SKM-1 treated with dmso at 0.1 percent for 144 hours (cell line): ENCODE data around the gene LRP5.
"Not testable (repeated sequence)": the region's sequence is repeated elsewhere in the genome, so short reads cannot be mapped to it uniquely, and the experiment has no call there.

Source experiments
- DNase-seq: peaks from one replicate; lab custom pipeline; 2025; ENCODE audit not compliant: unreplicated experiment; lab: John Stamatoyannopoulos, UW

LRP5 gene

DNA sequence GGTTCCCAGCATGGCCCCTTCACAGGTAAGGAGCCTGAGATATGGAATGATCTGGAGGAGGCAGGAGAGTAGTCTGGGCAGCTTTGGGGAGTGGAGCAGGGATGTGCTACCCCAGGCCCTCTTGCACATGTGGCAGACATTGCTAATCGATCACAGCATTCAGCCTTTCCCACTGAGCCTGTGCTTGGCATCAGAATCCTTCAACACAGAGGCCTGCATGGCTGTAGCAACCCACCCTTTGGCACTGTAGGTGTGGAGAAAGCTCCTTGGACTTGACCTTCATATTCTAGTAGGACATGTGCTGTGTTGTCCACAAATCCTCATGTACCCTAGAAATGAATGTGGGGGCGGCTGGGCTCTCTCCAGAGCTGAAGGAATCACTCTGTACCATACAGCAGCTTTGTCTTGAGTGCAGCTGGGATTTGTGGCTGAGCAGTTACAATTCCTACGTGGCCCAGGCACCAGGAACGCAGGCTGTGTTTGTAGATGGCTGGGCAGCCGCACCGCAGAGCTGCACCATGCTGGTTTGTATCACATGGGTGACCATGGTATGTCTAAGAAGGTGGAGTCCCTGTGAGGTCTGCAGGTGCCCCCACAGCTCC is 126.4 kb downstream of the LRP5 start:
- DNase-seq: no peak

GRCh38 chr11:68439355-68440065 is 127.1 kb downstream of the LRP5 start:
- no peak for DNase-seq

DNA sequence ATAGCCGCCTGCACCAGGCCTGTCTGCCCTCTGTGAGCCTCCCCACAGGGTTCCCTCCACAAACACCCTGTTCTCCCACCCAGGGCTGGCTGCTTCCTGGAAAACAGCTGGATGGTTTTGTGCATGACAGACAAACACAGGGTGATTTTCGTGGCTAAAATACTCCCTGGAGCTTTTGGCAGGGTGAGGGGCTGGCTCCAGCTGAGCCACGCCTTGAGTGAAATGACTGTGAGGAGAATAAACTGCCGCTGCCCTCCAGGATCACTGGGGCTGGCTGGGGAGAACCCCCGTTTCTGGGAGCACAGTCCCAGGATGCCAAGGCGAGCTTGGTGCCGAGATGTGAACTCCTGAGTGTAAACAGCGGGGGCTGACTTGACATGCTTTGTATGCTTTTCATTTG is 127.8 kb downstream of the LRP5 start:
- DNase-seq: no peak

- no peak for DNase-seq
Observed at GRCh38 chr11:68441466-68442230, 129.3 kb downstream of the LRP5 start.

DNA sequence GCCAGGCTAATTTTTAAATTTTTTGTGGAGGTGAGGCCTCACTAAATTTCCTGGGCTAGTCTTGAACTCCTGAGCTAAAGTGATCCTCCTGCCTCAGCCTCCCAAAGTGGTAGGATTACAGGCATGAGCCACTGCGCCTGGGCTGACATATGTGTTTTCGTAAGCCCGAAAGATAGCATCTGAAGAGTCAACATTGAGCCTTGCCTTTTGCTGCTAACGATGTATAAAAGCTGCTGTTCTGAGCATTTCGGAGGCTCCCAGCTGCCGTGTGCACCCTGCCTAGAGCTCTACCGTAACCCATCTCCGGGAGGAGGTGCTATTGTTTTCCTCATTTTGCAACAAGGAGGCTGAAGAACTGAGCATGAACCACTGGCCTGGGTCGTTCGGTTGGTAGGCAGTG is 130.0 kb downstream of the LRP5 start:
- DNase-seq: no peak

DNA sequence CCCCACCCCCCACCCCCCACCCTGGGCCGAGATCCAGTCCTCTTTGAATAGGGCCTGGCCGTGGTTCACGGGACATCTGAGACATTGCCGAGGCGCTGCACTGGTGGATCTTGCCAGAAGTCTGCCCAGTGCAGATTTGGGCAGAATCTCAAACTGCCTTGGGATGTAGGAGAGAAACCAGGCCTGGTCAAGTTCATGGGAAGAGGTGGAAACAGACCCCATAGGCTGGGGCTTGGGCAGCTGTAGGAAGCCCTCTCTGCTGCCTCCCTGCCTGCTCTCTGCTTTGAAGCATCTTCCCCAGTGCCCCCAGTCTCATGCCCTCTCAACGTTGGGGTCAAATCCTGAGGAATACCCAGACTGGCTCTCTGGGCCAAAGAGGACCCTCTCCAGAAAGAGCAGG is 132.2 kb downstream of the LRP5 start:
- DNase-seq: no peak

GRCh38 chr11:68445531-68446035 is 133.2 kb downstream of the LRP5 start:
- no peak for DNase-seq

DNA sequence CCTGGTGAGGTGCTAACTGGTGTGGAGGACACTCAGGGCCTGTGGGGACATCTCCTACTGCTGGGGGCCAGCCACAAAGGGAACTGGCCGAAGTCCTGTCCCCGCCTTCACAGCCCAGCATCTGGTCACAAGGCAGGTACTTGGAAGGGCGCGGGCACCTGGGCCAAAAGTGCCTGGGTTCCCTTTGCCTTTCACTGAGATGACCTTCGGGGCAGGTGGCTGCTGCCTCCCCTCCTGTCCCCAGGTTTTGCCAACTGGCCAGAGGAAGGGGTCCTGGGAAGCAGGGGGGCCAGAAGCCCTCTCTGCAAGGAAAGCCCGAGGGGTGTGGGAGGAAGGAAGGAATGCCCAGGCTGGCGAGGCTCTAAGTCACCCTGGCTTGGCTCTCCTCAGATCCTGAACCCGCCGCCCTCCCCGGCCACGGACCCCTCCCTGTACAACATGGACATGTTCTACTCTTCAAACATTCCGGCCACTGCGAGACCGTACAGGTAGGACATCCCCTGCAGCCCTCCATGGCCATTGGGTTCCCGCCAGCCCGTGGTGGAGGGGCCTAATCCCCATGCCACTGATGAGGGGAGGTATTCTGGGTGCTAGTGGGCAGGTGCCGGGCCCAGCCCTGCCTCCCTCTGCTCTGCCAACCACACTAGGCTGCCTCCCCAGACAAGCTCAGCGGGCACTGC is 133.8 kb downstream of the LRP5 start:
- no peak for DNase-seq

DNA sequence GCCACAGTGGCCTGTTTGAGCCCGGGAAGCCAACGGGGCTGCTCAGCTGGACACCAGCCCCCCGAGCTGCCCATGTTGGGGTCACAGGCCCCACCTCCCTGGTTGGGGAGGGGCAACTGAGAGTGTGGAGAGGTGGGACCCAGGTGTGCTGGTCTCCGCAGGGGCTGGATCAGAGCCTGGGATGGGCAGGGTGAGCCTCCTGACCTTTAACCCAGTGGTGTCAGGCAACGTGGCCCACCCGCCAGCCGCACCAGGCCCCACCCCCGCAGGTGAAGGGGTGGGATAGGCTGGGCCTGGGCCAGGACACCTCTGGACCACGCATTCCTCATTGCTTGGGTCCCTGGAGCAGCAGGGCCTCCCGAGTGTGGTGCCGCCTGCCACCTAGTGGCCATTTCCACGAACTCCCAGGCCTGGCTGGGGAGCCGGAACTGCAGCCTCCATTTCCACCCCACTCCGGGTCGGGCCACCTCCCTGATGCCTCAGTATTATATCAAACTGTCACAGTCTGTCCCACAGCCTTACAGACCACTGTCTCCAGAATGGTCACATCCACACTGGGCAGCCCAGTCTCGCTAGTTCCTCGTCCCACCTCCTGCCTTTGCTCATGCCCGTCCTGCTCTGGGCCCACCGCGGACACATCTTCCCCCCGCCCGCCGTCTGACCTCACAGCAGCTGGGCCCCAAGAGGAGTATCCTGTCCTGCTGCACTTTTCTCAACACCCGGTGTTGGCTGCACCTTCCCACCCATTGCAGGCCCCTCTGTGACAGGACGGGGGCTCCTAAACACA is 134.8 kb downstream of the LRP5 start:
- peak; percentile 58 for DNase-seq

GRCh38 chr11:68447914-68448313 is 135.5 kb downstream of the LRP5 start:
- DNase-seq: not testable (repeated sequence)

DNA sequence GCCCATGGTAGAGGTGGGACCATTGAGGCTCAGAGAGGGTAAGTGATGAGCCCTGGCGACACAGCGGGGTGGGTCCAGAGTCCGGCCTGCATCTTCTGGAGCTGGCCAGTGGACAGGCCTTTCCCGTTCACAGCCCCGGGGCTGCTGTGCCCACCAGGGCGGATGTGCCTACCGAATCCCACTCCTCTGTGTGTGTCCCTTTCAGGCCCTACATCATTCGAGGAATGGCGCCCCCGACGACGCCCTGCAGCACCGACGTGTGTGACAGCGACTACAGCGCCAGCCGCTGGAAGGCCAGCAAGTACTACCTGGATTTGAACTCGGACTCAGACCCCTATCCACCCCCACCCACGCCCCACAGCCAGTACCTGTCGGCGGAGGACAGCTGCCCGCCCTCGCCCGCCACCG is 136.2 kb downstream of the LRP5 start:
- DNase-seq: no peak

DNA sequence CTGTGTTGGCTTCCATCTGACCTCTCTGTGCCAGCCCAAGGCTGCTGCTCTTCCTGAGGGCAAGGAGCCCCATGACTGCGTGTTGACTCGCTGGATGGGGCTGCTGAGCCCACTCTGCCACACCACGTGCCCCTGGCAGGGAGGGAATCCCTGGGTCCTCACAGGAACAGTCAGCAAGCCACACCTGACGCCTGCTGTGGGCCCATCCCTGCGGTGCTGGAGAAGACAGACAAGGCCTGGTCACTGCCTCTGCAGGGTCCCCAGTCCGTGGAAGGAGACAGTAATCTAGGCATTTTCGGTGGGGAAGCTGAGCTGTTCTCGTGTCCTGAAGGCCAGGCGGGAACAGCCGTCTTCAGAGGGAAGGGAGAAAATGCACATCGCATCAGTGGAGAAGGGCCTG is 137.6 kb downstream of the LRP5 start:
- DNase-seq: no peak

GRCh38 chr11:68450711-68451110 is 138.3 kb downstream of the LRP5 start:
- DNase-seq: no peak

DNA sequence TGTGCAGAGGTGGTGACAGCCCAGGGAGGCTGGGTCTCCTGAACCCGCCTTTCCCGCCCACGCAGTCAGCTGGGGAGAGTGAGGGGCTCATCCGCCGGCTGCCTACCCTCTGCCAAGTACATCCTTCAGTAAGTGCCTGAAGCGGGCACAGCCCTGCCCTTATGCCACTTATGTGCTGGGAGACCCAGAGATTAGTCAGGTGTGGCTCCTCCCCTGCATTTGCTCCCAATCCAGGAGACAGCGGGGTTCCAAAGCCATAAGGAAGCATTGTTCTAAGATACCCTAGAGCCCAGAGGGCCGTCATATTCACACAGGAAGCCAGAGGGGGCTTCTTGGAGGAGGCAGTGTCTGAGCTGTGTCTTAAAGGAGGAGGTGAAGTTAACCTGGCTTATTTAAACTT is 142.4 kb downstream of the LRP5 start:
- no peak for DNase-seq

DNA sequence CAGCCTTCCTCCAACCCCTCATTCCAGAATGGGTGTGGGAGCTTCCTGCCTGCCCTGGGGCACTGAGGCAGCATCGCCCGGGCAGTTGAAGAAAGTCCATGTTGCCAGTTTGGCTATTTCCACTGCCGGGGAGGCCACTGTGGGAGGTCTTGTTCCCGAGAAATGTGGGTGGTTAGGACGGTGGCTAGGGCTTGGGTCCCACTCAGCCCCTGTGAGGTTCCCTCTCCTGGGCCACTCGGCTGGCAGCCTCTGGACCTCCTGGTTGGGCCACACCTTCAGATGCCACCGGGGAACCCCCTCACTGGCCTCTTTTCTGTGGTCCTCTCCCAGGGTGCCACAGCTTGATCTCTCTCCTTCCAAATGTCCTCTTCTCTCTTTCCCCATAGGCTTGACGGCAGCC is 143.1 kb downstream of the LRP5 start:
- no peak for DNase-seq

GRCh38 chr11:68457216-68457897 is 145.0 kb downstream of the LRP5 start:
- no peak for DNase-seq

- DNase-seq: no peak
Observed at GRCh38 chr11:68457898-68458249, 145.5 kb downstream of the LRP5 start.

DNA sequence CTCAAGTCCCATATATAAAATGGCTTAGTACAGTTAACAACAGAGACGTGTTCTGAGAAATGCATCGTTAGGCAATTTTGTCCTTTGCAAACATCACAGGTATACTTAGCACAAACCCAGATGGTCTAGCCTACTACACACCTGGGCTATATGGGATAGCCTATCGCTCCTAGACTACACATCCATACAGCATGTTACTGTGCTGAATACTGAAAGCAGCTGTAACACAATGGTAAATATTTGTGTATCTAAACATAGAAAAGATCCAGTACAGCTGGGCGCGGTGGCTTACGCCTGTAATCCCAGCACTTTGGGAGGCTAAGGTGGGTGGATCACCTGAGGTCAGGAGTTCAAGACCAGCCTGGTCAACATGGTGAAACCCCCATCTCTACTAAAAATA is 145.9 kb downstream of the LRP5 start:
- not testable (repeated sequence) for DNase-seq

GRCh38 chr11:68459886-68460740 is 147.7 kb downstream of the LRP5 start:
- peak; percentile 95 for DNase-seq
